Heart right ventricle (tissue), 16 donors: Measurements from ENCODE around the gene FOXK2. TPM values are rescaled to one million over a fixed set of nuclear protein-coding genes. Genes with fewer than 3 reads are reported as not detected.
A peak's percentile ranks its signal among the peaks of the same experiment; 100 is the strongest.

Source experiments
- ATAC-seq, 8 donors: fragments of 200-7000 bp; cut with Tn5 transposase; one replicate each; pipeline ENCODE4 v1.9.1; 2020; ENCODE audit warnings: mild to moderate bottlenecking in 8 of 8, moderate library complexity in 8 of 8, moderate number of reproducible peaks in 1 of 8
- DNase-seq, 2 donors: peaks; one replicate each; pipeline ENCODE4 v3.0.0-alpha.2; 2020
- H3K27ac ChIP-seq, 10 donors: fragments of 200-600 bp; sonication (generic) in 2 of 10; one replicate each; pipeline versions ENCODE4 v1.5.0 to v1.8.0; 2020 to 2022; ENCODE audit warnings: mild to moderate bottlenecking in 3 of 10
- H3K27me3 ChIP-seq, 7 donors: fragments of 200-600 bp; one replicate each; pipeline ENCODE4 v1.8.0; 2021 to 2022; ENCODE audit warnings: mild to moderate bottlenecking in 2 of 7
- H3K36me3 ChIP-seq, 9 donors: fragments of 200-600 bp; sonication (generic) in 1 of 9; one replicate each; pipeline versions ENCODE4 v1.5.0 to v1.8.0; 2020 to 2022; ENCODE audit warnings: mild to moderate bottlenecking in 2 of 9
- H3K4me1 ChIP-seq, 9 donors: fragments of 200-600 bp; sonication (generic) in 1 of 9; one replicate each; pipeline versions ENCODE4 v1.5.0 to v1.8.0; 2020 to 2022; ENCODE audit warnings: mild to moderate bottlenecking in 4 of 9
- H3K4me3 ChIP-seq, 10 donors: fragments of 200-600 bp; sonication (generic) in 2 of 10; one replicate each; pipeline versions ENCODE4 v1.5.0 to v1.8.0; 2020 to 2022; ENCODE audit warnings: mild to moderate bottlenecking in 7 of 10, moderate library complexity in 2 of 10
- H3K9me3 ChIP-seq, 11 donors: fragments of 200-600 bp in 10 of 11; sonication (generic) in 2 of 11; one replicate each; pipeline versions ENCODE4 v1.5.0 to v1.8.0; 2013 to 2022; ENCODE audit warnings: mild to moderate bottlenecking in 2 of 11, control low read depth in 1 of 11, moderate library complexity in 1 of 11
- WGBS, 2 donors: extraction: QIAGEN DNeasy Blood & Tissue Kit; methylation state at CpG; one replicate each; pipeline ENCODE4 v1.1.7; 2013; ENCODE audit warnings: inconsistent platforms in 1 of 2; 5-methylcytosine and 5-hydroxymethylcytosine counted together
- intact Hi-C, 10 donors: fragments of 100-400 bp; cut with DNase I; formaldehyde crosslinking; loops; one replicate each; pipeline versions ENCODE4 v1.11.1 to v1.14.2; 2022
- polyA plus RNA-seq, 2 donors: library from polyadenylated mRNA; stranded (reverse); fragments of 200-250 nt; gene quantifications; one replicate each; pipeline ENCODE4 v1.2.3, GENCODE V29; 2013
- total RNA-seq, 10 donors: library from RNA; stranded (reverse); fragmentation: NEBNext Ultra II Directional in 3 of 10; extraction: Animal tissue kit (Norgen Biotek cat#: 25700) in 3 of 10; gene quantifications; one replicate each; pipeline versions ENCODE4 v1.2.1 to v1.2.4, GENCODE V29; 2021 to 2023
- TF ChIP-seq, protein P1 (sequence below), 9 donors: fragments of 200-600 bp; sonication (generic) in 2 of 9; IDR thresholded peaks; one replicate each; pipeline versions ENCODE4 v1.5.0 to v1.8.0; 2021 to 2022; ENCODE audit warnings: antibody characterized with exemption in 9 of 9, mild to moderate bottlenecking in 5 of 9, moderate library complexity in 1 of 9
- donor health status: Arrhythmogenic right ventricular cardiomyopathy.
- donor health status: ischemic (EF 13 %, LVEDD 7.1; RV severe dilation, severe dysfunction).
- donor health status: healthy with polysubstance abuse.
- donor health status: DM: no; HTN: yes; CAD: no.
- donor health status: DM: no; HTN: no; CAD: no.
- donor health status: ischemic (EF 25% LVEDD 6.9; RV normal size, moderate dysfunction).
- donor health status: ischemic (EF 25% LVEDD 5.7; RV mildly dilated, moderate dysfunction).
- donor health status: healthy.
- donor health status: DM: yes; HTN: yes; CAD: no.
- donor health status: Ischemic cardiomyopathy.
- donor health status: ischemic (EF 35%, LVEDD 5.7; RV mildly dilated, moderate dysfunction).
- donor health status: nonischemic (EF 11% LVEDD 7.7; RV severe dilation, severe dysfunction).
- donor health status: DM: yes; HTN: yes; CAD: no.
- donor health status: PGD.
- donor health status: ischemic (EF 29% LVEDD 5.4; RV normal size, mild dysfunction).
- donor health status: nonischemic (EF 23%, LVEDD 6.1; RV moderate dilation, normal function).

Gene FOXK2
- total and polyA plus RNA-seq, 12 donors: 16.5 to 66.6 (median 30.6) TPM

DNA sequence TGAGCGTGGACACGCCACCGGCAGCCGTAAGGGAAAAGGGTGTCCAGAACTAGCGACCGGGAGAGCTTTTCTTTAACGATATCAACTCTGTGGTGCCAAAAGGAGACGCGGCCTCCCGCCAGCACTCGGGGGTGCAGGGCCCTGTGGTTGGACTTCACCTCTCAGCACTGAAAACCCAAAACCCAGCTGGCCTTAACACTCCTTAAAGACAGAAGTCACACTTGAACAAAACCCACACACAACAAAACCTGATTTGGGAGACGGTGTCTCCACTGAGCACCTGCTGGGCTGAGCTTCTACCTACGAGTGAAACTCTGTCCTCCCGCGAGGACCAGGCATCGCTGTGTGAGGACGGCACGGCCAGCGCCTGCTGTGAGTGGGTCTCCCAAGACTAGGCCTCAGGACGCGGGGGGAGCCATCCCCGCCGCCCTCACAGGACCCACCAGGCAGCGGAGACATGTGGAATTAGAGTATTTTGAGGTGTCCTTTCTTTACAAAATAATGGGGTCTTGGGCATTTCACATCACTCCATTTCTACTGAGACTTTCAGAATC, 82.0 kb downstream of the FOXK2 start:
- H3K27me3 ChIP-seq: no peaks in the 10 kb centered on the region
- H3K9me3 ChIP-seq: no peaks in the 10 kb centered on the region
- 96 to 97% methylated on average over 24 of the region's 24 CpGs for WGBS, 2 donors
- no peak overlapping the region for H3K4me3 ChIP-seq
- ATAC-seq: no peak
- peak overlapping the region in 1 of 10 donors; percentile 72 for H3K27ac ChIP-seq
- DNase-seq: no peak
- H3K4me1 ChIP-seq: peaks cover 4 to 53% (median 39%) of the 10 kb centered on the region in 9 donors
- intact Hi-C loops: loop anchor here in 1 of 10 donors (5.0 kb wide), 1 partner anchor 46 kb away; the partner anchor contains the start of gene WDR45B
- TF ChIP-seq, protein P1, sequence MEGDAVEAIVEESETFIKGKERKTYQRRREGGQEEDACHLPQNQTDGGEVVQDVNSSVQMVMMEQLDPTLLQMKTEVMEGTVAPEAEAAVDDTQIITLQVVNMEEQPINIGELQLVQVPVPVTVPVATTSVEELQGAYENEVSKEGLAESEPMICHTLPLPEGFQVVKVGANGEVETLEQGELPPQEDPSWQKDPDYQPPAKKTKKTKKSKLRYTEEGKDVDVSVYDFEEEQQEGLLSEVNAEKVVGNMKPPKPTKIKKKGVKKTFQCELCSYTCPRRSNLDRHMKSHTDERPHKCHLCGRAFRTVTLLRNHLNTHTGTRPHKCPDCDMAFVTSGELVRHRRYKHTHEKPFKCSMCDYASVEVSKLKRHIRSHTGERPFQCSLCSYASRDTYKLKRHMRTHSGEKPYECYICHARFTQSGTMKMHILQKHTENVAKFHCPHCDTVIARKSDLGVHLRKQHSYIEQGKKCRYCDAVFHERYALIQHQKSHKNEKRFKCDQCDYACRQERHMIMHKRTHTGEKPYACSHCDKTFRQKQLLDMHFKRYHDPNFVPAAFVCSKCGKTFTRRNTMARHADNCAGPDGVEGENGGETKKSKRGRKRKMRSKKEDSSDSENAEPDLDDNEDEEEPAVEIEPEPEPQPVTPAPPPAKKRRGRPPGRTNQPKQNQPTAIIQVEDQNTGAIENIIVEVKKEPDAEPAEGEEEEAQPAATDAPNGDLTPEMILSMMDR (IDR thresholded peaks at IDR 0.05): no peak
- peaks cover 0 to 96% (median 26%) of the 10 kb centered on the region in 9 donors for H3K36me3 ChIP-seq

DNA sequence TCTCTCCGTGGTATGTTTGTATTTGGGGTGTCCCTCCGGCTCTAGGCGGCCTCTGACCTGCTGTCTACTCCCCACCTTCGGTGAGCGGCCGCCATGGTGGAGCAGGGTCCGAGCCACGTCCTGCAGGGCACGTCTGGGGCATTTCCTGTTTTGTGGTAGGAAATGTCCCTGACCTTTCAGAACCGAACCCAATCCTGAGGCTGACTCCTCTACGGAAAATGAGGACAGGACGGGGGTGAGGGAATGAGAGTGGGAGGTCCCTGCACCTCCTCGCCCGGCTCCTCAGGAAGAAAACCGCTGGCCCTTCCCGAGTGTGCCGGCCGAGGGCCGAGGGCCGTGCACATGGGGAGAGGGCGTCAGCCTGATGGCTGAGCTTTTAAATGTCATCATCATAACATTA, 83.0 kb downstream of the FOXK2 start:
- WGBS, 2 donors: 72 to 75% methylated on average over 21 of the region's 21 CpGs
- intact Hi-C loops: loop anchor here in 1 of 10 donors (5.0 kb wide), 1 partner anchor 45 kb away; the partner anchor contains the start of gene WDR45B
- Histone ChIP-seq H3K27me3 (no peaks in the 10 kb centered on the region), H3K4me3 (peak overlapping the region in 1 of 10 donors; percentile 3), H3K4me1 (peaks cover 4 to 53% (median 39%) of the 10 kb centered on the region in 9 donors), H3K9me3 (no peaks in the 10 kb centered on the region), H3K27ac (peak overlapping the region in 5 of 10 donors; percentile 3 to 72 (median 51)), H3K36me3 (peaks cover 0 to 90% (median 20%) of the 10 kb centered on the region in 9 donors)
- DNase-seq: no peak
- TF ChIP-seq, protein P1 (IDR thresholded peaks at IDR 0.05): no peak
- no peak for ATAC-seq

DNA sequence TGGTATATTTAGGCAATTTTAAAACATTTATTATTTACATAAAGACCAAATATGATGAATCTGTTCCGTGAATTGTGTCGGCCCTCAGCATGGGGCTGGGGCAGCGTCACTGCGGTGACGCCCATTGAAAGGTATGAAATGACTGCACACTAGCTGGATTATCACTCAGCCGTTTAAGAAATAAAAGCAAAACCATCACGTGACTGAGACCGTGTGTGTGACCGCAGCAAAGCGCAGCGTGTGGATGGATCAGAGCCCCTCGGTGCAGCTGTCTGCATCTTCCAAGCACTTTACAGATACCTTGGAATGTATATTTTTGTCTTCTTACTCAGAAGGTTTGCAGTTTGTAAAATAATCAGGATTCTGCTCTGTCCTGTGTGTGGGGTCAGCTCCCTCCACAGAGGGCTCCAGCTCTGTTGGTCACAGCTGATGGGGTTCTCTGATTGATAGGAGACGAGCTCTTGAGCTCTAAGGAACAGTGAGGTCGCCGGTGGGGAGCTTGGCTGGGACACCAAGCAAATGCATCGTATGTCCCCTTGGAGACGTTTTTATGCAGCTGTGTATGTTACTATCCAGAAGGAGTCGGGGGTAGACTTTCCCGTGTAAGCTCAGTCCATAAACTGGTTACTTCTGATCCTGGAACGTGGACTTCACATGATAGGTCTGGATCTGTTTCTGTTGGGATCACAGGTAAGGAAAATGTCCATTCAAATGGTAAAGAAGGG, 83.6 kb downstream of the FOXK2 start:
- ATAC-seq (no peak), DNase-seq (no peak)
- peaks cover 0 to 90% (median 20%) of the 10 kb centered on the region in 9 donors for H3K36me3 ChIP-seq
- peak overlapping the region in 5 of 10 donors; percentile 3 to 72 (median 56) for H3K27ac ChIP-seq
- no peaks in the 10 kb centered on the region for H3K27me3 ChIP-seq
- TF ChIP-seq, protein P1 (IDR thresholded peaks at IDR 0.05): no peak
- 86% methylated on average over 20 of the region's 20 CpGs for WGBS, 2 donors
- intact Hi-C loops: loop anchor here in 1 of 10 donors (5.0 kb wide), 1 partner anchor 44 kb away; the partner anchor contains the start of gene WDR45B
- peak overlapping the region in 1 of 10 donors; percentile 29 for H3K4me3 ChIP-seq
- peaks cover 4 to 53% (median 39%) of the 10 kb centered on the region in 9 donors for H3K4me1 ChIP-seq
- H3K9me3 ChIP-seq: no peaks in the 10 kb centered on the region

DNA sequence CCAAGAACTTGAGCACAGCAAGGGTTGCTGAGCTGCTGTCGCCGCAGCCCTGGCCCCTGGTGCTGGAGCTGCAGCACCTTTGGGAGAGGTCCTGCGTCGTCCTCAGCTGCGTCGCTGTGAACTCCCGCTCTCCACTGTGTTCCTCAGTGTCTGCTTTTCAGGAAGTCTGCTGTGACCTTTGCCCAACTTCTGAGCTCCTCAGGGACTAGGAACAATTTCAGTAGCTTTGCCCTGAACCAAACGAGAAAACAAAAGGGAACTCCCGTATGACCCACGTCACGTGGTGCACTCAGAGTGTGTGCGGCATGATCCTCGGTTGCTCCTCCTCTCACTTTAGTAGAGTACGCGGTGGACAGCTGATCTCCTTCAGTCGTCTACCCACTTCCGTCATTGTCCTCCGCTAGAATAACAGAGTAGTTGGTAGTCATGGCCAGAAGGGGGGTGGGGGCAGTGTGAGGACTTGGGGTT, 84.5 kb downstream of the FOXK2 start:
- intact Hi-C loops: loop anchor here in 1 of 10 donors (5.0 kb wide), 1 partner anchor 43 kb away; the partner anchor contains the start of gene WDR45B
- peak in 1 of 2 donors; percentile 76 for DNase-seq
- peak overlapping the region in 5 of 10 donors; percentile 28 to 63 (median 56) for H3K27ac ChIP-seq
- peak overlapping the region in 3 of 10 donors; percentile 9 to 29 (median 23) for H3K4me3 ChIP-seq
- WGBS, 2 donors: 42 to 51% methylated on average over 18 of the region's 18 CpGs
- no peaks in the 10 kb centered on the region for H3K27me3 ChIP-seq
- H3K4me1 ChIP-seq: peaks cover 4 to 52% (median 31%) of the 10 kb centered on the region in 9 donors
- H3K36me3 ChIP-seq: peaks cover 0 to 83% (median 20%) of the 10 kb centered on the region in 9 donors
- ATAC-seq: peak; percentile 27 to 78 (median 63)
- H3K9me3 ChIP-seq: no peaks in the 10 kb centered on the region
- TF ChIP-seq, protein P1 (IDR thresholded peaks at IDR 0.05): no peak
